Stimulated activated naive CD8-positive, alpha-beta T cell treated with anti-CD3 and anti-CD28 coated beads, Interleukin-15, amount 100 ng/mL, for 72 hours (primary cell): ENCODE results near the gene KCNK7.
A peak's percentile ranks its signal among the peaks of the same experiment; 100 is the strongest.

Source experiments
- ATAC-seq: fragments of 150-1000 bp; cut with Tn5 transposase; 2 replicates; pipeline ENCODE4 v1.10.0; 2021; ENCODE audit warnings: mild to moderate bottlenecking, moderate library complexity
- DNase-seq, 2 donors: peaks; one replicate each; pipeline ENCODE4 v3.0.0; 2021 to 2022
- H3K27ac Mint-ChIP-seq, 2 donors: one replicate each; pipeline ENCODE4 v1.8.0; 2022; ENCODE audit warnings: mild to moderate bottlenecking in 2 of 2, mixed read lengths in 2 of 2, moderate library complexity in 2 of 2
- H3K27me3 Mint-ChIP-seq: one replicate; pipeline ENCODE4 v1.8.0; 2022; ENCODE audit warnings: mixed read lengths
- H3K4me1 Mint-ChIP-seq: one replicate; pipeline ENCODE4 v1.8.0; 2022; ENCODE audit warnings: mild to moderate bottlenecking, mixed read lengths
- H3K4me3 Mint-ChIP-seq, 2 donors: one replicate each; pipeline ENCODE4 v1.8.0; 2022; ENCODE audit warnings: mild to moderate bottlenecking in 2 of 2, mixed read lengths in 2 of 2, moderate library complexity in 1 of 2
- H3K9me3 Mint-ChIP-seq, 2 donors: one replicate each; pipeline ENCODE4 v1.8.0; 2022; ENCODE audit warnings: mixed read lengths in 2 of 2

Gene KCNK7

DNA sequence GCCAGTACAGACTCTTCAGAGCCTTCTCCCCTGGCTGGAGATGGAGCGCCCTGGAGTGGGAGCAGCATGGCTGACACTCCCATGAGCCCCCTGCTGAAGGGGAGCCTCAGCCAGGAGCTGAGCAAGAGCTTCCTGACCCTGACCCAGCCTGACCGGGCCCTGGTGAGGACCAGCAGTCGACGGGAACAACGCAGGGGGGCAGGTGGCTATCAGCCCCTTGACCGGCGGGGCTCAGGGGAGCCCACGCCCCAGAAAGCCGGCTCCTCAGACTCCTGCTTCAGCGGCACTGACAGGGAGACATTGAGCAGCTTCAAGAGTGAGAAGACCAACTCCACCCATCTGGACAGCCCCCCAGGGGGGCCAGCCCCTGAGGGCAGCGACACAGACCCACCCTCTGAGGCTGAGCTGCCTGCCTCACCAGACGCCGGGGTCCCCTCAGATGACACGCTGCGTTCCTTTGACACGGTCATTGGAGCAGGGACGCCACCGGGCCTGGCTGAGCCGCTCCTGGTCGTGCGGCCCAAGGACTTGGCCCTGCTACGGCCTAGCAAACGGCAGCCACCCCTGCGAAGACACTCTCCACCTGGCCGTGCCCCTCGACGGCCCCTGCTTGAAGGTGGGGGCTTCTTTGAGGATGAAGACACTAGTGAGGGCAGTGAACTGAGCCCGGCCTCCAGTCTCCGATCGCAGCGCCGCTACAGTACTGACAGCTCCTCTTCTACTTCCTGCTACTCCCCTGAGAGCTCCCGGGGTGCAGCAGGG is 22.6 kb upstream of the KCNK7 start:
- no peaks in the 10 kb centered on the region for H3K9me3 Mint-ChIP-seq
- peak overlapping the region; percentile 98 to 99 for H3K4me3 Mint-ChIP-seq
- H3K27ac Mint-ChIP-seq: peak overlapping the region; percentile 91 to 92
- DNase-seq (no peak), ATAC-seq (no peak)
- peaks cover 52% of the 10 kb centered on the region for H3K4me1 Mint-ChIP-seq
- no peaks in the 10 kb centered on the region for H3K27me3 Mint-ChIP-seq

DNA sequence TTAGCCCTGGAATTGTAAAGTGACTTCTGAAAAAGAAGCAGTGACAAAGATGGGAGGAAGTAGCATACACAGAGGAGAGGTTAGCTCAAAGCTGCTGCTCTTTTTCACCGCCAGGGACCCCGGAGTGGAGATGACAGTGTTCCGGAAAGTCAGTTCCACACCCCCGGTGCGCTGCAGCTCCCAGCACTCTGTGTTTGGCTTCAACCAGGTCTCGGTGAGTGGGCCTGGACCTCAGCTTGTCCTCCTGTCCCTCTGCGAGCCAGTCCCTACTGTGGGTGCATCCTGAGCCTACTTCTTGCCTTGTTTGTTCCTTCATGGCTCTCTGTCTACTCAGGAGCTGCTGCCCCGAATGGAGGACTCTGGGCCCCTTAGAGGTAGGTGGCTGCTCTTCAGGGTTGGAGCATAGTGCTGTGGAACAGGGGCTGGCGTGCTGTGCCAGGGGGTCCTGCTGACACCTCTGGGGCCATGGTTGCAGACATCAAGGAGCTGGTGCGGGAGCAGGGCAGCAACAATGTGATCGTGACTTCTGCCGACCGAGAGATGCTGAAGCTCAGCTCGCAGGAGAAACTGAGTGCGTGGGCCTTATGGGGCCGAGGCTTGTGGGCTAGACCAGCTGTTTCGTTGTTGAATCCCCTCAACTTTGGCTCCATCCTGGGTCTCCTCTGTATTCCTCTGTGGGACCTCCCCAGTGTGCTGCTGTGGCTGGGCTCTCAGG is 21.7 kb upstream of the KCNK7 start:
- ATAC-seq (no peak), DNase-seq (no peak)
- peak overlapping the region; percentile 98 to 99 for H3K27ac Mint-ChIP-seq
- peaks cover 61% of the 10 kb centered on the region for H3K4me1 Mint-ChIP-seq
- H3K9me3 Mint-ChIP-seq: no peaks in the 10 kb centered on the region
- peak overlapping the region; percentile 98 to 99 for H3K4me3 Mint-ChIP-seq
- no peaks in the 10 kb centered on the region for H3K27me3 Mint-ChIP-seq

DNA sequence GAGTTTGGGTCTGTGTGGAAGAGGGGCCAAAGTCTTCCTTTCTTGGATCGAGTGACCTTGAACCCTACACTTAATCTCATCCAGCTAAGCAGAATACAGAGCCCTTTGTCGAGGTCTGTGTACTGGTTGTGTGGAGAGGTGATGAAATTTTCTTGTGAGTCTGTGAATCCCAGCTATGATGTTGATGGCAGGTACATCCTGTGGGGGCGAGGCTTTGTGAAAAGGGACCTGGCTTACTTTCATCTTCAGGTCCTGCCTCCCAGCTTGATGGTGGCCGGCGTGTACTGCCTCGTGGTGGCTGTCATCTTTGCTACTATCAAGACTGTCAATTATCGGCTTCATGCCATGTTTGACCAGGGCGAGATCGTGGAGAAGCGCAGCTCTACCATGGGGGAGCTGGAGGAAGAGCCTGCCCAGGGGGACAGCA is 21.0 kb upstream of the KCNK7 start:
- Mint-ChIP-seq H3K4me3 (peak overlapping the region; percentile 98 to 99), H3K27ac (peak overlapping the region; percentile 98 to 99), H3K9me3 (no peaks in the 10 kb centered on the region), H3K4me1 (peaks cover 61% of the 10 kb centered on the region), H3K27me3 (no peaks in the 10 kb centered on the region)
- DNase-seq (peak in 1 of 2 donors; percentile 61), ATAC-seq (no peak)

DNA sequence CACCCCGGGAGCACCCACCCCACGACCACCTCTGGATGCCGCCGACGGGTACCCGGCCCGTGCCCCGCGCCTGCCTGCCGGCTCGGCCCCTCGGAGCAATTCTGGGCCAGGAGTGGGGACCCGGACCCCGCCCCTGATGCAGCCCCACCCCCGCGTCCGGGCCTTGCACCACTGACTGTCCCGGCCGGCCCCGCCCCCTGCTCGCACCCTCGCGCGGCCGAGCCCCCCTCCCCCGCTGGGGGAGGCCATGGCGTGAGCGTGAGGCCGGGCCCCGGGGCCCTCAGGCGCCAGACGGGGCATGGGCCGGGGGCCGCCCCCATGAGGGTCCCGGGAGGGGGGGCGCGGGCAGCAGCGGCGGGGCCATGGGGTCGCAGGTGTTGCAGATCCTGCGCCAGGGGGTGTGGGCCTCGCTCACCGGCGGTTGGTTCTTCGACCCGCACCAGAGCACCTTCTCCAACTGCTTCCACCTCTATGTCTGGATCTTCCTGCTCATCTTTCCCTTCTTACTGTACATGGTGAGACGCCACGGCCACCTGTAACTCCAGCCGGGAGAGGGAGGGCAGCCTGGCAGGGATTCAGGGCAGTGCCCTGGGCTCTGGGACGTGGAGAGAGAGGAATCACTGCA is 20.5 kb upstream of the KCNK7 start:
- Mint-ChIP-seq H3K4me1 (peaks cover 62% of the 10 kb centered on the region), H3K9me3 (no peaks in the 10 kb centered on the region), H3K27me3 (no peaks in the 10 kb centered on the region), H3K27ac (peak overlapping the region; percentile 98 to 99), H3K4me3 (peak overlapping the region; percentile 98 to 99)
- ATAC-seq: peak; percentile 17
- DNase-seq: no peak

DNA sequence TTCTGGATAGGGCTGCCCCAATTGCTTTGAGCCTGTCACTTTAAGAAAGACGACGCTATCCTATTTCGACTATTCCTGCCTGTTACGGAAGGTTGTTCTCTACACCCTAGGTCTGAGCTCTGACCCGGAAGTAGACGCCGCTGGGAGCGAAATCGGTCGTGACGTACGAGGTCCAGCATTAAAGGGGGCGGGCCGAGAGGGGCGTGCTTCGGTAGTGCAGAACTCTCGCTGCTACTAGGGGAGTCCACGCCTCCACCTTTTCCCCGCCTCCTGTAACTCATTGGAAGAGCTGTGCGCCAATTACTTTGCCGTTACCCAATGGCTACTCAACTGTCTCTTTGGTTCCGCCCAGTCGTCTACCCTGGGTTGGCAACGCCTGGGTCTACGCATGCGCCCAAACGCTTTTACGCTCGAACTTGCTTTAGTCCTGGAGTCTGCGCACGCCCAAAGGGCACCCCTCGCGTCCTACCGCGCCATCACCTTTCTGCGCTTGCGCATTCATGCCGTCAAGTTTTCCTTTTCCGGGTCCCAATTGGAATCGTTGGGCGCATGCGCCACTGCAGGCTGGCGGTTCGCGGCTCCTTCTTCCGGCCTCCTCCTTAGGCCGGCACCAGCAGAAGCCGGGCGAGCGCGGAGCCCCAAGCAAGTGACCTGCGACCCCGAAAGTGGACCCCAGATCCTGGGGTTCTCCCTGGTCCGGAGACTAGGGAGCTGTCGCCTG is 19.8 kb upstream of the KCNK7 start, which contains the start of gene PCNX3:
TSS of gene PCNX3 (plus strand) at position 548 of the 721 bp plus-strand sequence. CDS start 536 bp downstream, outside the sequence.
- Mint-ChIP-seq H3K4me1 (peaks cover 66% of the 10 kb centered on the region), H3K4me3 (peak within 1 kb of the TSS; percentile 98 to 99), H3K9me3 (no peaks in the 10 kb centered on the region), H3K27ac (peak within 1 kb of the TSS; percentile 98 to 99), H3K27me3 (no peaks in the 10 kb centered on the region)
- peak; percentile 100 for DNase-seq
- peak; percentile 88 for ATAC-seq

DNA sequence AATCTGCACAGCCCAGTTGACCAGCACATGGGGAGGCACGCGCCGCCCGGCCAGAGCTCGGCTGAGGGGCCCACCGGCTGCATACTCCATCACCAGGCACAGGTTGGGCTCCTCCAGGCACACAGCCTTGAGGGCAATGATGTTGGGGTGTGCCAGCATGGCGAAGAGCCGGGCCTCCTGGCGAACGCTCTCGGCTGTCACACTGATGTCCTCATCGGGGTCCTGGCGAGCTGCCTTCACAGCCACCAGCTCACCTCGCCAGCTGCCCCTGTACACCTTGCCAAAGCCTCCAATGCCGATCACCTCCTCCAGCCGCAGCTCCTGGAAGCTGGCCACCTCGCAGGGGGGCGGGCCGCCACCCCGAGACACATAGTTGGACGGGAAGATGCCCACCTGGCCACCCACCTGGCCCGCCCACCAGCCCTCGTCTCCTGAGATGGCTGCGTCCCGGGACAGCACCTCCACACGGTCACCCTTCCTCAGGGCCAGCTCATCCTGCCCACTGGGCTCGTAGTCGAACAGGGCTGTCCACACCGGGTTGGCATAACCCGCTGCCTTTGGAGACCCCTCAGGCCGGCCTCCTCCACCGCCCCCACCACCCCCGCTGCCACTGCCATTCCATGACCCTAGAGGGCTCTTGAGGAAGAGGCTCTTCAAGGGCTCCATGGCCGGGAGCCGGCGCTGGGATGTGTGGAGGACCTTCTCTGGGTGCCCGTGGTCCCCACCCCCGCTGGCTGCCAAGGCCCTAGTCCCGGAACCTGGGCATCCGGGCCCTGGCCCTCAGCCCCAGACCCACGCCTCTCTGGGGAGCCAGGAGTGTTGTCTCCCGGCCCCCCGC is 17.7 kb upstream of the KCNK7 start:
- H3K27me3 Mint-ChIP-seq: no peaks in the 10 kb centered on the region
- H3K4me1 Mint-ChIP-seq: peaks cover 70% of the 10 kb centered on the region
- no peak for DNase-seq
- peak overlapping the region; percentile 33 to 93 for H3K27ac Mint-ChIP-seq
- ATAC-seq: no peak
- peak overlapping the region; percentile 98 to 99 for H3K4me3 Mint-ChIP-seq
- H3K9me3 Mint-ChIP-seq: no peaks in the 10 kb centered on the region

DNA sequence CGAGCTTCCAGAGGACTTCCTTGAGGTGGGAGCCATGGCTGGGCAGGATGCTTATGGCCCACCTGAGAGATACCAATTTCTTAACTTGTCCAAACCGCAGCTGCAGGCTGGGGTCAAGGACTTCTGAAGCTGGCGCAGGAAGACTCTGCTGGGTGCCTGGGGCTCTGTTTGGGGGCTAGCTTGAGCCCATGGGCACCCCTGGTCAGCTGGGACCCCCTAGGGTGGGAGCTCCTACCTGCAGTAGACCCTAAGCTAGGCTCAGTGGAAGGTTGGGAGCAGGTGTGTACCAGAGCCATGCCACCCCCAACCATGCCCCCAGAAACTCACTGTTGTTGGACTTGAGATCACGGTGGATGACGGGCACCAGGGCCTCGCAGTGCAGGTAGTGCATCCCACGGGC is 17.1 kb upstream of the KCNK7 start:
- ATAC-seq: no peak

DNA sequence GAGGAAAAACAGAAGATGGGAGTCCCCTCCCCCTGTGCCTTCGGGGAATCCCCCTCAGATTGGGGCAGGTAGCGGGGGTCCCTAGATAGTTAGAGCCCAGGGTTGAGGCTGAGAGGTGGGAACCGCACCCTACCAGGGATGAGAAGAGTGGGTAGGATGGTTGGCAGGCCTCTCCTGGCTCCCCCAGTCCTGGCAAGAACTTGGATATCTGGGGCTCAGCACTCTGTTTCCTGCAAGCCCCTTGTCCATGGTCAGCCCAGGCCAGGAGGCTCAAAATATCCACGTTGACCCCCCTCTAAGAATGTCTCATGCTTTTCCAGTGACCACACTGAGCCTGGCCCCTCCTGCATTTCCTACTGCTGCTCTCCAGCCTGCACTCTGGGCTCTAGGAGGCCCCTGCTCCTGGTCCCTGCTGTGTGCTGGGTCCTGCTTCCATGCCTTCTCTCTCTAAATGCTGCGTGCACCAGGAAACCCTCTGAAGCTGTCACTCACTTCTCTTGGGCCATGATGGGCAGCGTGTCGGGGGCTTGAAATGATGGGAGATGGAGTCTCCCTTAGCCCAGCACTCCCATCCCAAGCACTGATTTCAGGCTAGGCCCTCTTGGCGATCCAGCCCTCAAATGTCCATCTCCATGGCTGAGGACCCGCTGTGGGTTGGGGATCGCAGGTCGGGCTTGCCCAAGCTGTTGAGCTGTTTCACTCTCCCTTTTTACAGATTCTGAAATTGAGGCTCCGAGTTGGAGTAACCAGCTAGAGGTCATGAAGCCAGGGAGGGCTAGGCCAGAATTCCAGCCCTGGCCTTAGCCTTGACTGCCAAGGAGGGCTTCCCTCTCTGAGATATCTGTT is 16.4 kb upstream of the KCNK7 start:
- Mint-ChIP-seq H3K4me1 (peaks cover 57% of the 10 kb centered on the region), H3K27me3 (no peaks in the 10 kb centered on the region), H3K9me3 (no peaks in the 10 kb centered on the region), H3K4me3 (peak overlapping the region; percentile 98 to 99), H3K27ac (peak overlapping the region; percentile 91 to 95)
- DNase-seq (no peak), ATAC-seq (no peak)

More for the DNA sequence above, 17.1 kb upstream of the KCNK7 start:
- Mint-ChIP-seq H3K4me3 (peak overlapping the region; percentile 98 to 99), H3K27me3 (no peaks in the 10 kb centered on the region), H3K9me3 (no peaks in the 10 kb centered on the region), H3K4me1 (peaks cover 64% of the 10 kb centered on the region), H3K27ac (peak overlapping the region; percentile 33 to 93)
- DNase-seq: no peak

DNA sequence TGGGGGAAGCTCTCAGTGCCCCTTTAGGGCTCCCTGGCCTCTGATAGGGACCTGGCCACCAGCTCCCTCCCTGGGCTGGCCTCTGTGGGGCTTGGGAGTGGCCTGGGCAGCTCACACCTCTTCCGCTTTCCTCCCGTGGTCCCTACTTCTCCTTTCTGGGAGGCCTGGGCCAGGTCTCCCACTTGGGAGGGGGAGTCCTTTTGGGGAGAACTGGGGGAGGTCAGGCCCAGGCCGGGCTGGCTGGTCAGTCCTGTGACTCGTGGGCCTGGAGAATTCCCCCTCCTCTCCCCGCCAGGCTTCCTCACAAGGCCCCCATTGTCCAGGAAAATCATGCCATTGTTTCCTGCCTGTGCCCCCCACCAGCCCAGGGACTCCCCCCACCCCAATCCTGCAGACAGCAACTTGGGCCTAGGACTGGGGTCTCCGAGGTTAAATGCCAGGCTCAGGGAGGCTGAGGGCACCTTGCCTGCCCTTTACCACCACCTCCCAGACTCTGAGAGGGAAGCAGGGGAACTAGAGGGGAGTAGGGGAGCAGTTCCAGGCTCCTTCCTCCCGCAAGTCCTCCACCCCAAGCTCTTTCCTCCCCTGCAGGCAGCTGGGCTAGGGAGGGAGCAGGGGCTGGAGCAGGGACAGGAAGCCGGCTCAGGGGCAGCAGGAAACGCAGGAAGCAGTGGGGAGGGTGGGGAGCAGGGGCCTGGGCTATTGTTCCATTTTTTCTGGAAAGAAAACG is 15.6 kb upstream of the KCNK7 start:
- DNase-seq (no peak), ATAC-seq (no peak)
- Mint-ChIP-seq H3K27ac (peak overlapping the region in 1 of 2 donors; percentile 80), H3K4me1 (peaks cover 53% of the 10 kb centered on the region), H3K4me3 (peak overlapping the region; percentile 98 to 99), H3K9me3 (no peaks in the 10 kb centered on the region), H3K27me3 (no peaks in the 10 kb centered on the region)

DNA sequence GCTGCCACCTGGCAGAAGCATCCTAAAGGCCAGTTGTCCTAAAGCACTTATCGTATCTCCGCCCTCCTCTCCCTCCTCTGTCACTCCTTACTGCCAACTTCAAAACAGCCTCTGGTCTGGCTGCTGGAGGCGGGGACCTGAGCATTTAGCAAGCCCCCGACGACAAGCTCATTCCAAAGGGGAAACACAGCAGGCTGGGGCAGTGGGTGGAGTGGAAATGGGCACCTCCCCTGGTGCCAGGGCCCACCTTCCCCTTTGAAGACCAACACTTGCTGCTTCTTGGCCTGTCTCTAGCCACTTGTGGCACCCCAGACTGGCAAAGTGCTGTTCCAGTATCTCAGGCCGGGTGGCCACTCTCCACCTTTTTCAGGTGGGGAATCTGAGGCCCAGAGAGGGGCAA is 14.8 kb upstream of the KCNK7 start:
- H3K27me3 Mint-ChIP-seq: no peaks in the 10 kb centered on the region
- DNase-seq: no peak
- no peaks in the 10 kb centered on the region for H3K9me3 Mint-ChIP-seq
- peak overlapping the region; percentile 98 to 99 for H3K4me3 Mint-ChIP-seq
- peak overlapping the region in 1 of 2 donors; percentile 80 for H3K27ac Mint-ChIP-seq
- H3K4me1 Mint-ChIP-seq: peaks cover 53% of the 10 kb centered on the region
- ATAC-seq: no peak

DNA sequence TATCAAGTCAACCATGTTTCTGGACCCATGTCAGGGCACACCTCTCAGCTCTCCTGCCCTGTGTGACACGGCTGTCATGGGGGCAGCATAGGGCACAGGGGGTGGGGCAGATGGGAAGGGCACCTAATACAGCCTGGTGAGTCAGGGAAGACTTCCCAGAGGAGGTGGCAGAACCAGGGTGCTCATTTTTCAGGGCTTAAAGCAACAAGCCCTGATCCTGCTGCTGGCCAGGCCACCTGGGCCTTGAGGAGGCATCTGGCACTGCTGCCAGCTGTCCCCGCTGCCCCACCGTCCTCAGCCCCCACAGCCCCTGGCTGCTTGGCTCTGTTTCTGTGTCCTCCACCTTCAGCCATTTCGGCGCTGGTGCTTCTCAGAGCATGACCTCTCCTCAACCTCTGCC is 14.1 kb upstream of the KCNK7 start:
- H3K27me3 Mint-ChIP-seq: no peaks in the 10 kb centered on the region
- peak overlapping the region in 1 of 2 donors; percentile 13 for H3K27ac Mint-ChIP-seq
- ATAC-seq (no peak), DNase-seq (no peak)
- no peaks in the 10 kb centered on the region for H3K9me3 Mint-ChIP-seq
- H3K4me1 Mint-ChIP-seq: peaks cover 53% of the 10 kb centered on the region
- no peak overlapping the region for H3K4me3 Mint-ChIP-seq

DNA sequence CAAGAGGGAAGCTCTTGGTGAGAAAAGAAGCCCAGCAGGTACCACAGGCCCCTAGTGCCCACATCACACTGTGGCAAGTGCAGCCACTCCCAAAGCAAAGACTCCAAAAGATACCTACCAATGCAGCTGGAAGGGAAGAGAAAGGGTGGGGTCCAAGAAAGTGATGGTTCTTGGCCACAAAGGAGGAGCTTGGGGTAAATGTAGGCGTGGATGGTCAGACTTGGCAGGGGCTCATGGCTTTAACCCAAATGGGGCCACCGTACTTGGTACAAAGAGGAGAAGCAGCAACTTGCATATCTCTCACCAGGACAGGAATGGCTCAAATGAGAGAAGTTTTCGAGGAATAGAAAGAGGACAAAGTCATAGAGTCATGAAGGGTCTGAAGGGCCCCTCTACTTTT is 13.6 kb upstream of the KCNK7 start:
- Mint-ChIP-seq H3K4me3 (peak overlapping the region in 1 of 2 donors; percentile 16), H3K27ac (peak overlapping the region in 1 of 2 donors; percentile 89), H3K4me1 (peaks cover 53% of the 10 kb centered on the region), H3K27me3 (no peaks in the 10 kb centered on the region), H3K9me3 (no peaks in the 10 kb centered on the region)
- ATAC-seq (no peak), DNase-seq (no peak)
